ENCODE data around the gene SNX3.

SNX3 gene

GRCh38 chr6:108193835-108194234 lies 67.0 kb downstream of the SNX3 start:
- TF ChIP-seq CTCF (IDR thresholded peaks at IDR 0.05), result no peak
- H3K9me3 ChIP-seq, result no peaks in the 10 kb centered on the region
- H3K4me3 ChIP-seq, result no peak overlapping the region
- peaks cover 0 to 4% of the 10 kb centered on the region in 2 donors for H3K27me3 ChIP-seq
- H3K36me3 ChIP-seq, result no peaks in the 10 kb centered on the region
- no peak overlapping the region for H3K27ac ChIP-seq
- intact Hi-C loops (cut with DNase I; ENCODE audit: low total_unique reads), result no loop called here
- no peaks in the 10 kb centered on the region for H3K4me1 ChIP-seq
- DNase-seq, result no peak

DNA sequence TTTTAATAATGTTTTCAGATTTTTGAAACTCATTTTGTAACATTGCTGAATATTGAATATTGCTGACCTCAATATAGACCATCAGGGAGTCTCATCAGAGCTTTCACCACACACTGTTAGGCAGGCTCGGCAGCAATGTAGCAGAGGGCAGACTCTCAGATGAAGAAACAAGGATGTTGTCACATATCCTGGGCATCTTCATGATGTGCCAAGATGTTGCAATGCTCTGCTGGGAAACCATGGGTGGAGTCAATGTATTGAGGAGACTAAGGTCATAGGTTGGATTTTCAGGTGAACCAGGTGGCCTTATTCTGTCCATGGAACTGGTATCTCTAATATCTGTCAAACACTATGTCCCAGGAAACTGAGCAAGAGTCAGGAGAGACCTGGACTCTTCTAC lies 67.7 kb downstream of the SNX3 start:
- Histone ChIP-seq H3K9me3 (no peaks in the 10 kb centered on the region), H3K4me1 (no peaks in the 10 kb centered on the region), H3K27ac (no peak overlapping the region), H3K4me3 (no peak overlapping the region), H3K27me3 (peaks cover 0 to 4% of the 10 kb centered on the region in 2 donors), H3K36me3 (no peaks in the 10 kb centered on the region)
- TF ChIP-seq CTCF (IDR thresholded peaks at IDR 0.05), result no peak
- intact Hi-C loops (cut with DNase I; ENCODE audit: low total_unique reads), result no loop called here
- no peak for DNase-seq

DNA sequence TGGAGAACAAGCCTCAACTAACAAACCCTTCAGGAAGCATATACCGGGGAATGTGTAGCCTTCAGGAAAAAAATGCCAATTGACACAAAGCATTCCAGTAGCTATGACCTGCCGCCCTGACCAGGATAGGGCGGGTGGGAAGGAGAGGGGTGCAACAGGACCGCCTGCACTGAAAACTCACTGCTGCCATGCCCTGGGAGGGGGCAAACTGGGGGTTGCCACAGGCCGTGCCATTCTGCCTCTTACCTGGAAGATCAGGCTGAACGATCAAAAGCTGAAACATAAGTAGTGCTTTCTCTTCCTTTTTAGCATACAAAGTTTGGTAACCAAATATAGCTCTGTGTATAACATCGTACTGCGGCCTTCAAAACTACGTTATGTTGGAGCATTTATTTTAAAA lies 73.3 kb downstream of the SNX3 start:
- Histone ChIP-seq H3K9me3 (no peaks in the 10 kb centered on the region), H3K4me3 (no peak overlapping the region), H3K36me3 (no peaks in the 10 kb centered on the region), H3K4me1 (no peaks in the 10 kb centered on the region), H3K27ac (no peak overlapping the region), H3K27me3 (peaks cover 0 to 6% of the 10 kb centered on the region in 2 donors)
- TF ChIP-seq CTCF (IDR thresholded peaks at IDR 0.05), result no peak
- DNase-seq, result no peak
- intact Hi-C loops (cut with DNase I; ENCODE audit: low total_unique reads), result no loop called here

DNA sequence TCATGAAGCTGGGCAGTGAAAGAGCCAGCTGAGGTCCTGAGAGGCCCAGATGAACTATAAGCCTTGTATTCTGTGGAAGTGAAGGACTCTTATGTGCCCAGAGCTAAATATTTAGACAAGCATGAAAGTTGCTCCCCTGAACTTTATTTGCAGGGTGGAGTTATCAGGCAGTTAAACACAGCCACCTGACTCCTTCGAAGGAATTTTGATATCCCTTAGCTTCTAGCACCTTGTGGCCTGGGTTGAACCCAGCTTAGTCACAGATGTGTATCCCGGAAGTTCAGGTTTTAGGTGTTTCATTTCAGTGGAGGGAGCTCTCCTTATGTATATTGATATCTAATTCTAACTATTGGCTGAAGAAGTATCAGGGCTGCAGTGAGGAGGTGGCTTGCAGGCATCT lies 74.6 kb downstream of the SNX3 start:
- Histone ChIP-seq H3K4me1 (no peaks in the 10 kb centered on the region), H3K36me3 (no peaks in the 10 kb centered on the region), H3K27me3 (peaks cover 0 to 9% of the 10 kb centered on the region in 2 donors), H3K4me3 (no peak overlapping the region), H3K9me3 (no peaks in the 10 kb centered on the region), H3K27ac (no peak overlapping the region)
- DNase-seq, result no peak
- intact Hi-C loops (cut with DNase I; ENCODE audit: low total_unique reads), result no loop called here
- TF ChIP-seq CTCF (IDR thresholded peaks at IDR 0.05), result no peak

GRCh38 chr6:108180776-108181175 lies 80.1 kb downstream of the SNX3 start:
- H3K4me3 ChIP-seq, result no peak overlapping the region
- peaks cover 0 to 9% (median 6%) of the 10 kb centered on the region in 4 donors for H3K4me1 ChIP-seq
- intact Hi-C loops (cut with DNase I; ENCODE audit: low total_unique reads), result no loop called here
- H3K9me3 ChIP-seq, result no peaks in the 10 kb centered on the region
- no peak for DNase-seq
- H3K36me3 ChIP-seq, result no peaks in the 10 kb centered on the region
- no peak overlapping the region for H3K27ac ChIP-seq
- peaks cover 0 to 53% of the 10 kb centered on the region in 2 donors for H3K27me3 ChIP-seq
- no peak for TF ChIP-seq CTCF (IDR thresholded peaks at IDR 0.05)

DNA sequence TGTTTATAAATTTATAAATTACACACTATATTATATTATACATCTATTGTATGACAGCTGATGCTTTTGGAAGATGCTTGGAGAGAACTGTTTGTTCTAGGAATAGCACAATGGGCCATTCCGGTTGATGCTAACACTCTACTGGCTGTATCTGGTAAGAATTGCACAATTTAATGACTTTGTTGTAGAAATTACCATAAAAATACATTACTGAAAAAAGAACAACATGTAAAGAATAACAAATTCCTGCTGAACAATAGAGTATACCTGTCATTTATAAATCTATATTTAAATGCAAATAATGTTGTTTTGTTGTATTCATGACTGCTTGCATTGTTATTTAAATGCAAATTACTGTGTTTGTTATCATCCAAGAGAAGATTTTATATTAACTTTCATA lies 80.6 kb downstream of the SNX3 start:
- no peak for TF ChIP-seq CTCF (IDR thresholded peaks at IDR 0.05)
- Histone ChIP-seq H3K36me3 (no peaks in the 10 kb centered on the region), H3K4me1 (peaks cover 0 to 14% (median 11%) of the 10 kb centered on the region in 4 donors), H3K27me3 (peaks cover 0 to 58% of the 10 kb centered on the region in 2 donors), H3K9me3 (no peaks in the 10 kb centered on the region), H3K4me3 (no peak overlapping the region), H3K27ac (no peak overlapping the region)
- intact Hi-C loops (cut with DNase I; ENCODE audit: low total_unique reads), result no loop called here
- no peak for DNase-seq
